Tibial artery (tissue), 4 donors: ENCODE measurements around the gene ZAR1.

Source experiments
- DNase-seq, 2 donors: peaks; one replicate each; pipeline ENCODE4 v3.0.0-alpha.2; 2019
- H3K27ac ChIP-seq, 2 donors: fragments of 200-600 bp; sonication (generic) in 1 of 2; 1 replicate in 1 of 2; 2 replicates in 1 of 2; pipeline ENCODE4 v1.5.1; 2018 to 2019; ENCODE audit warnings: mild to moderate bottlenecking in 1 of 2
- H3K27me3 ChIP-seq, 2 donors: fragments of 200-600 bp; sonication (generic) in 1 of 2; one replicate each; pipeline versions ENCODE4 v1.5.1 to v1.6.0; 2016 to 2019
- H3K36me3 ChIP-seq, 3 donors: fragments of 200-600 bp; sonication (generic) in 2 of 3; one replicate each; pipeline ENCODE4 v1.5.1; 2016 to 2019; ENCODE audit warnings: mild to moderate bottlenecking in 2 of 3
- H3K4me1 ChIP-seq, 4 donors: fragments of 200-600 bp; sonication (generic) in 2 of 4; 1 replicate in 3 of 4; 2 replicates in 1 of 4; pipeline ENCODE4 v1.5.1; 2016 to 2019
- H3K4me3 ChIP-seq, 2 donors: fragments of 200-600 bp; sonication (generic) in 1 of 2; 1 replicate in 1 of 2; 2 replicates in 1 of 2; pipeline ENCODE4 v1.5.1; 2018 to 2019; ENCODE audit warnings: mild to moderate bottlenecking in 2 of 2
- H3K9me3 ChIP-seq, 3 donors: fragments of 200-600 bp; sonication (generic) in 1 of 3; one replicate each; pipeline ENCODE4 v1.5.1; 2016 to 2019
- intact Hi-C: fragments of 100-400 bp; cut with DNase I; formaldehyde crosslinking; loops from one replicate; pipeline ENCODE4 v1.15.0; 2023; ENCODE audit warnings: low total_unique reads
- TF ChIP-seq, protein P1 (sequence below), 2 experiments: fragments of 200-600 bp in 1 of 2; fragments of 450-650 bp in 1 of 2; IDR thresholded peaks; one replicate each; pipeline ENCODE4 v1.5.1; 2017 to 2019; ENCODE audit warnings: antibody characterized with exemption in 2 of 2, mild to moderate bottlenecking in 1 of 2, moderate library complexity in 1 of 2

Gene ZAR1

DNA sequence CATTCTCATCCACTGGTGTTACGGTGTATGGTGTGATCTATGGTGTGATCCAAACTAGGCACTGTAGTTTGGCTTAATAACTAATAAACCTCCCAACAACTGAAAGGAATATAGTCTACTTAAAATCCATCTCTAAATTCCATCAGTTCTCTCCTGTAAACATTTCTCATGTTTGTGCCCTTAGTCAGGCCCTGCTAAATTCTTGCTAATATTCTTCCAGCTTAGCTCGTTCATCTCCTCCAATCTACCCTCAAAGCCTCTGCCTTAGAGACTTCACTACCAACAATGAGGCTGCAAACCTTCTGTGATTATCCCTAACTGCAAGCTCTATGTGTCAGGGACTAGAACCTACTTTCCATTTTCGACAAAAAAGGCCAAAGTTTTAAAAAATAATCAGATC lies 28.1 kb downstream of the ZAR1 start:
- peaks cover 65 to 93% (median 83%) of the 10 kb centered on the region in 3 donors for H3K36me3 ChIP-seq
- no peak for DNase-seq
- TF ChIP-seq, protein P1, sequence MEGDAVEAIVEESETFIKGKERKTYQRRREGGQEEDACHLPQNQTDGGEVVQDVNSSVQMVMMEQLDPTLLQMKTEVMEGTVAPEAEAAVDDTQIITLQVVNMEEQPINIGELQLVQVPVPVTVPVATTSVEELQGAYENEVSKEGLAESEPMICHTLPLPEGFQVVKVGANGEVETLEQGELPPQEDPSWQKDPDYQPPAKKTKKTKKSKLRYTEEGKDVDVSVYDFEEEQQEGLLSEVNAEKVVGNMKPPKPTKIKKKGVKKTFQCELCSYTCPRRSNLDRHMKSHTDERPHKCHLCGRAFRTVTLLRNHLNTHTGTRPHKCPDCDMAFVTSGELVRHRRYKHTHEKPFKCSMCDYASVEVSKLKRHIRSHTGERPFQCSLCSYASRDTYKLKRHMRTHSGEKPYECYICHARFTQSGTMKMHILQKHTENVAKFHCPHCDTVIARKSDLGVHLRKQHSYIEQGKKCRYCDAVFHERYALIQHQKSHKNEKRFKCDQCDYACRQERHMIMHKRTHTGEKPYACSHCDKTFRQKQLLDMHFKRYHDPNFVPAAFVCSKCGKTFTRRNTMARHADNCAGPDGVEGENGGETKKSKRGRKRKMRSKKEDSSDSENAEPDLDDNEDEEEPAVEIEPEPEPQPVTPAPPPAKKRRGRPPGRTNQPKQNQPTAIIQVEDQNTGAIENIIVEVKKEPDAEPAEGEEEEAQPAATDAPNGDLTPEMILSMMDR (IDR thresholded peaks at IDR 0.05), result no peak
- H3K4me1 ChIP-seq, result no peaks in the 10 kb centered on the region
- H3K4me3 ChIP-seq, result no peak overlapping the region
- H3K27ac ChIP-seq, result no peak overlapping the region
- no peaks in the 10 kb centered on the region for H3K27me3 ChIP-seq
- intact Hi-C loops, result loop anchor here (10.0 kb wide), 1 partner anchor 47 kb away; no protein-coding TSS in a partner anchor
- H3K9me3 ChIP-seq, result no peaks in the 10 kb centered on the region

DNA sequence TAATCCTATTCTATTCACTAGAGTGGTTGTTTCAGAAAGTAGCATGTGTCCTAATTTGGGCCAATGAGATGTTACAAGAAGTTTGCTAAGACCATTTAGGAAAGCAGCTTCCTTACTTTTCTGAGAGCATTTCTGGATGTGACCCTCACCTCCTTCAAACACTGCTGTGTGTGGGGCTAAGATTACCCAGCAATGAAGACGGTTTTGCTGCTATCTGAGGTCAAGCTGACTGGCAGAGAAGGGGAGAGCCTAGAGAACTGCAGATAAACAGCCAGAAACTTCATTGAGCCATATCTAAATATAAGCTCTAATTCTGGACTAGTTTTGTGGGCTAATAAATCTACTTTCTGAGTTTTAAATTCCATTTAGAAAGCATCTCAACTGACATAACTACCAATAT lies 36.4 kb downstream of the ZAR1 start:
- Histone ChIP-seq H3K36me3 (peaks cover 85 to 94% (median 88%) of the 10 kb centered on the region in 3 donors), H3K27ac (no peak overlapping the region), H3K27me3 (no peaks in the 10 kb centered on the region), H3K4me3 (no peak overlapping the region), H3K9me3 (no peaks in the 10 kb centered on the region), H3K4me1 (no peaks in the 10 kb centered on the region)
- no peak for DNase-seq
- intact Hi-C loops, result no loop called here
- TF ChIP-seq, protein P1 (IDR thresholded peaks at IDR 0.05), result no peak

DNA sequence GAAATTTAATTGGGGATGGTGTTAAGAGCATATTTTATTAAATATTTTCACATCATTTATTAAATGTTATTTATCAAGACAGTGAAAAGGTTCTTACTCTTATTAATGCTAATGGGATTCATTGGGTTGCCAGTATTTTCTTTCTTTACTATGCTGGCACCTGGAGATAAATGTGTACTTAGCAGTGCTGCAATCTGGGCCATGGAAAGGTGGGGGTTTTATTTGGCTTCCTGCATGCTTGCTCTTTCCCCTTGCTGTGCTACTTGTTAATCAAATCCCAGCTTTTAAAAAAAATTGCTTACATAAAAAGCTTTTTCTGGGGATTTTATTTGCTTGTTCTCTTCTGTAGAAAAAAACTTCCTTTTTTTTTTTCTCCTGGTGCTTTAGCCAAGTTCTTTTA lies 48.3 kb downstream of the ZAR1 start:
- Histone ChIP-seq H3K27me3 (no peaks in the 10 kb centered on the region), H3K27ac (no peak overlapping the region), H3K36me3 (peaks cover 54 to 81% (median 71%) of the 10 kb centered on the region in 3 donors), H3K9me3 (no peaks in the 10 kb centered on the region), H3K4me3 (no peak overlapping the region), H3K4me1 (peaks cover 0 to 11% (median 0%) of the 10 kb centered on the region in 4 donors)
- DNase-seq, result no peak
- TF ChIP-seq, protein P1 (IDR thresholded peaks at IDR 0.05), result no peak
- intact Hi-C loops, result no loop called here

DNA sequence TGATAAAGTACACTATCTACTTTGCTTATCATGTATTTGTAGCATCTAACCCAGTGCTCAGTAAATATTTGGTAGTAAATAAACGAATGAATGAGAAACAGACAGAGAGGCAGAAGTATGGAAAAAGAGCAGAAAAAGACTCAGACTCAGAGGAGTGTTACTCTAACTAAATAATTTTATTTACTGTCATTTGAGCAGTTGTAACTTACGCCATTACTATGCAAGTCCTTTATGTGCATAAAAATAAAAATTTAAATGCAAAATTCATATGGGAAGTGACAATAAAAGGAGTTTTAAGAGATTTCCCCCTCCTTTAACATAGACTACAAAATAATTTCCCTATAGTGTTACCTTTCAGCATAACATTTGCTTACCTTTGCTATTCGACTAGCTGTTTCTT lies 49.5 kb downstream of the ZAR1 start:
- Histone ChIP-seq H3K4me1 (peaks cover 0 to 11% (median 0%) of the 10 kb centered on the region in 4 donors), H3K27ac (no peak overlapping the region), H3K9me3 (no peaks in the 10 kb centered on the region), H3K4me3 (no peak overlapping the region), H3K27me3 (no peaks in the 10 kb centered on the region), H3K36me3 (peaks cover 55 to 81% (median 75%) of the 10 kb centered on the region in 3 donors)
- DNase-seq, result no peak
- intact Hi-C loops, result no loop called here
- TF ChIP-seq, protein P1 (IDR thresholded peaks at IDR 0.05), result no peak

DNA sequence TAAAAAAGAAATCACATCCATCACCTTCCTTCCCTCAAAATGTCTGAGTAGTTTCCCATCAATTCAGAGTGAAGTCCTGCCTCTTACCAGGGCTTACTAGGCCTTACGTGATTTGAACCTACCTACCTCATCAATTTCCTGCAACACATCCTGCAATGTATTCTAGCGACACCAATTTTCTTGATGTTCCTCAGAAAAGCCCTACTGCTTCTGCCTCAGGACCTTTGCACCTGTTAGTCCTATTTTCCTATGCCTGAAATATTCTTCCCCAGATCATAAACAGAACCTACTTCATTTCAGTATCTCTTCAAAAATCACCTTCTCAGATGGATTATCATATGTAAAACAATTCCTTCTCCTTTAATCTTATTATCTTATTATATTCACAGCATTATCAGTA lies 52.8 kb downstream of the ZAR1 start:
- H3K27me3 ChIP-seq, result no peaks in the 10 kb centered on the region
- TF ChIP-seq, protein P1 (IDR thresholded peaks at IDR 0.05), result no peak
- intact Hi-C loops, result no loop called here
- no peak for DNase-seq
- H3K9me3 ChIP-seq, result no peaks in the 10 kb centered on the region
- H3K27ac ChIP-seq, result no peak overlapping the region
- peaks cover 0 to 11% (median 0%) of the 10 kb centered on the region in 4 donors for H3K4me1 ChIP-seq
- H3K4me3 ChIP-seq, result no peak overlapping the region
- H3K36me3 ChIP-seq, result peaks cover 67 to 89% (median 88%) of the 10 kb centered on the region in 3 donors

DNA sequence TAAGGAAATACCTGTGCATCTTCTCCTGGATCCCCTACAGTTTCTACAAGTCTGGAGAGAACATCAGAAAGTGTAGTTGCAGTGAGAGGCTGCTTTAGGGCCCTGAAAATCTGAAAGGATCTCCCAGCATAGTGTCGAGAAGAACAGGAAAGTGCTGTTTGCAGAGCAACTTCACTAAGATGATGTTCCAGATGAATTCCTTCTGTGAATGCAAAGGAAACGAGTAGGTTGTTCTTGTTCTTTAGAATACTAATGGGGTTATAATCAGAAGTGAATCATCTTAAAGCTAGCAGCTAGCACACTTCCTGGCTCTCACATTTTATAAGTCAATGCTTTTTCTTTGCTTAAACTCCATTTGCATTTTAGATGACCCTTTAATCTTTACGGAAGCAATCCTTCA lies 53.7 kb downstream of the ZAR1 start:
- intact Hi-C loops, result no loop called here
- no peaks in the 10 kb centered on the region for H3K9me3 ChIP-seq
- H3K36me3 ChIP-seq, result peaks cover 76 to 96% (median 95%) of the 10 kb centered on the region in 3 donors
- TF ChIP-seq, protein P1 (IDR thresholded peaks at IDR 0.05), result no peak
- no peak overlapping the region for H3K4me3 ChIP-seq
- H3K4me1 ChIP-seq, result peaks cover 0 to 7% (median 0%) of the 10 kb centered on the region in 4 donors
- no peaks in the 10 kb centered on the region for H3K27me3 ChIP-seq
- no peak overlapping the region for H3K27ac ChIP-seq
- no peak for DNase-seq
